ENCODE measurements around the gene PKD2. TPM values are rescaled to one million over a fixed set of nuclear protein-coding genes. Genes with fewer than 3 reads are reported as not detected.

Gene PKD2
- polyA plus RNA-seq, 3 donors: 1.2 to 9.7 (median 2.4) TPM

DNA sequence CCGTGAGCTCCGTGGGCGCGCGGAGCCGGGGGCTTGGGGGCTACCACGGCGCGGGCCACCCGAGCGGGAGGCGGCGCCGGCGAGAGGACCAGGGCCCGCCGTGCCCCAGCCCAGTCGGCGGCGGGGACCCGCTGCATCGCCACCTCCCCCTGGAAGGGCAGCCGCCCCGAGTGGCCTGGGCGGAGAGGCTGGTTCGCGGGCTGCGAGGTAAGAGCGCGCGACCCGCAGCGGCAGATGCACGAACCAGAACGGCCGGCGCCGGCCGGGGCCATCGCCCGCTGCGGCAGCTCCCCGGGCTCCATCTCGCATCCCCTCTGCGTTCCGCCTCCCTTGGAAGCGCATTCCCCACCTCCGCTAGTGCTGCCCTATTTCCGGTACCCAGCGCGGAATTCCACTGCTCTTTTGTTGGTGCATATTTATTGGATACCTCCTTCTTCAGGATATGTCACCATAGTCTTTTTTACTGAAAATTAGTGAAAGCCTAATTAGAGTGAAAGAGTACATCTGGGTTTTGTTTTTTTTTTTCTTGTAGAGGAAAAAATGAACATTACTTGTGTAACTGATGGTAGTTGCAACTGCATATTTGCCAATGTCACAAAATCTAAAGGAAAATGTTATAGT is 797 bp downstream of the PKD2 start:
- H3K9ac ChIP-seq (ENCODE audit: insufficient read depth, low read length, poor library complexity, severe bottlenecking): peak overlapping the region; percentile 76
- peak overlapping the region; percentile 97 for H3K4me2 ChIP-seq (replicated peaks; ENCODE audit: extremely low read depth, low read length, poor library complexity, severe bottlenecking)
- no peak for DNase-seq
- H3K79me2 ChIP-seq (ENCODE audit: insufficient read depth, low read length): peaks cover 52% of the 10 kb centered on the region
- peaks cover 40 to 45% of the 10 kb centered on the region in 2 donors for H3K4me1 ChIP-seq (ENCODE audit: control insufficient read depth in 1 of 2, insufficient read depth in 2 of 2, low read length in 2 of 2)
- peaks cover 0 to 1% of the 10 kb centered on the region in 2 donors for H3K36me3 Mint-ChIP-seq
- TF ChIP-seq, protein P1, sequence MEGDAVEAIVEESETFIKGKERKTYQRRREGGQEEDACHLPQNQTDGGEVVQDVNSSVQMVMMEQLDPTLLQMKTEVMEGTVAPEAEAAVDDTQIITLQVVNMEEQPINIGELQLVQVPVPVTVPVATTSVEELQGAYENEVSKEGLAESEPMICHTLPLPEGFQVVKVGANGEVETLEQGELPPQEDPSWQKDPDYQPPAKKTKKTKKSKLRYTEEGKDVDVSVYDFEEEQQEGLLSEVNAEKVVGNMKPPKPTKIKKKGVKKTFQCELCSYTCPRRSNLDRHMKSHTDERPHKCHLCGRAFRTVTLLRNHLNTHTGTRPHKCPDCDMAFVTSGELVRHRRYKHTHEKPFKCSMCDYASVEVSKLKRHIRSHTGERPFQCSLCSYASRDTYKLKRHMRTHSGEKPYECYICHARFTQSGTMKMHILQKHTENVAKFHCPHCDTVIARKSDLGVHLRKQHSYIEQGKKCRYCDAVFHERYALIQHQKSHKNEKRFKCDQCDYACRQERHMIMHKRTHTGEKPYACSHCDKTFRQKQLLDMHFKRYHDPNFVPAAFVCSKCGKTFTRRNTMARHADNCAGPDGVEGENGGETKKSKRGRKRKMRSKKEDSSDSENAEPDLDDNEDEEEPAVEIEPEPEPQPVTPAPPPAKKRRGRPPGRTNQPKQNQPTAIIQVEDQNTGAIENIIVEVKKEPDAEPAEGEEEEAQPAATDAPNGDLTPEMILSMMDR (IDR thresholded peaks at IDR 0.05): no peak
- H3K9me3 Mint-ChIP-seq: peaks cover 0 to 3% (median 0%) of the 10 kb centered on the region in 7 donors
- WGBS (ENCODE audit: insufficient coverage): under 1% methylated on average over 47 of the region's 51 CpGs
- intact Hi-C loops (cut with micrococcal nuclease): no loop called here
- peaks cover 10 to 12% (median 10%) of the 10 kb centered on the region in 3 donors for H3K27me3 Mint-ChIP-seq (ENCODE audit: low read depth in 3 of 3)
- H3K9me3 ChIP-seq (replicated peaks in 1 of 2; ENCODE audit: control insufficient read depth in 1 of 2, insufficient read depth in 1 of 2, low read length in 2 of 2): no peaks in the 10 kb centered on the region
- H2AFZ ChIP-seq (ENCODE audit: insufficient read depth, low read depth, low read length, poor library complexity, severe bottlenecking): peak overlapping the region; percentile 83
- H3K27me3 ChIP-seq (ENCODE audit: control insufficient read depth in 2 of 2, insufficient read depth in 2 of 2, low read length in 2 of 2): peaks cover 0 to 8% of the 10 kb centered on the region in 2 donors
- peak overlapping the region in 3 of 7 donors; percentile 6 to 66 (median 65) for H3K27ac Mint-ChIP-seq
- peak overlapping the region in 1 of 2 donors; percentile 30 for H3K27ac ChIP-seq (ENCODE audit: low read depth in 1 of 2, low read length in 2 of 2)
- H3K4me1 Mint-ChIP-seq: peaks cover 47% of the 10 kb centered on the region
- peaks cover 3% of the 10 kb centered on the region for H4K20me1 ChIP-seq (ENCODE audit: insufficient read depth, low read length)
- peak overlapping the region; percentile 51 to 94 (median 84) for H3K4me3 ChIP-seq (replicated peaks in 1 of 3; ENCODE audit: low read depth in 2 of 3, low read length in 3 of 3)
- H3K36me3 ChIP-seq (replicated peaks in 1 of 2; ENCODE audit: control insufficient read depth in 1 of 2, insufficient read depth in 2 of 2, low read length in 2 of 2): no peaks in the 10 kb centered on the region
- peak overlapping the region; percentile 91 to 93 for H3K4me3 Mint-ChIP-seq

GRCh38 chr4:88008743-88009171 is 1.3 kb downstream of the PKD2 start:
- intact Hi-C loops (cut with micrococcal nuclease): no loop called here

More at GRCh38 chr4:88008743-88009171, 1.3 kb downstream of the PKD2 start:
- peaks cover 41 to 49% of the 10 kb centered on the region in 2 donors for H3K4me1 ChIP-seq (ENCODE audit: control insufficient read depth in 1 of 2, insufficient read depth in 2 of 2, low read length in 2 of 2)
- H3K9me3 ChIP-seq (replicated peaks in 1 of 2; ENCODE audit: control insufficient read depth in 1 of 2, insufficient read depth in 1 of 2, low read length in 2 of 2): no peaks in the 10 kb centered on the region
- peaks cover 0 to 3% (median 0%) of the 10 kb centered on the region in 7 donors for H3K9me3 Mint-ChIP-seq
- peaks cover 9 to 12% (median 10%) of the 10 kb centered on the region in 3 donors for H3K27me3 Mint-ChIP-seq (ENCODE audit: low read depth in 3 of 3)
- TF ChIP-seq, protein P1 (IDR thresholded peaks at IDR 0.05): no peak
- no peak for DNase-seq
- peak overlapping the region; percentile 83 for H2AFZ ChIP-seq (ENCODE audit: insufficient read depth, low read depth, low read length, poor library complexity, severe bottlenecking)
- WGBS (ENCODE audit: insufficient coverage): 10% methylated on average over 2 of the region's 5 CpGs
- H4K20me1 ChIP-seq (ENCODE audit: insufficient read depth, low read length): peaks cover 8% of the 10 kb centered on the region
- peaks cover 0 to 8% of the 10 kb centered on the region in 2 donors for H3K27me3 ChIP-seq (ENCODE audit: control insufficient read depth in 2 of 2, insufficient read depth in 2 of 2, low read length in 2 of 2)
- peaks cover 57% of the 10 kb centered on the region for H3K79me2 ChIP-seq (ENCODE audit: insufficient read depth, low read length)
- peak overlapping the region; percentile 91 to 93 for H3K4me3 Mint-ChIP-seq
- H3K4me2 ChIP-seq (replicated peaks; ENCODE audit: extremely low read depth, low read length, poor library complexity, severe bottlenecking): peak overlapping the region; percentile 97
- H3K4me3 ChIP-seq (replicated peaks in 1 of 3; ENCODE audit: low read depth in 2 of 3, low read length in 3 of 3): peak overlapping the region; percentile 51 to 94 (median 84)
- H3K36me3 ChIP-seq (replicated peaks in 1 of 2; ENCODE audit: control insufficient read depth in 1 of 2, insufficient read depth in 2 of 2, low read length in 2 of 2): no peaks in the 10 kb centered on the region
- no peak overlapping the region for H3K27ac Mint-ChIP-seq
- H3K36me3 Mint-ChIP-seq: peaks cover 0 to 1% of the 10 kb centered on the region in 2 donors
- peak overlapping the region; percentile 76 for H3K9ac ChIP-seq (ENCODE audit: insufficient read depth, low read length, poor library complexity, severe bottlenecking)
- no peak overlapping the region for H3K27ac ChIP-seq (ENCODE audit: low read depth in 1 of 2, low read length in 2 of 2)
- H3K4me1 Mint-ChIP-seq: peaks cover 49% of the 10 kb centered on the region

Data from CD14-positive monocyte (primary cell).